COLO668 (cell line): Measurements from ENCODE around the gene EIF4E1B.

Source experiments
- DNase-seq: peaks from one replicate; lab custom pipeline; 2025; ENCODE audit not compliant: unreplicated experiment; lab: John Stamatoyannopoulos, UW

The EIF4E1B gene

DNA sequence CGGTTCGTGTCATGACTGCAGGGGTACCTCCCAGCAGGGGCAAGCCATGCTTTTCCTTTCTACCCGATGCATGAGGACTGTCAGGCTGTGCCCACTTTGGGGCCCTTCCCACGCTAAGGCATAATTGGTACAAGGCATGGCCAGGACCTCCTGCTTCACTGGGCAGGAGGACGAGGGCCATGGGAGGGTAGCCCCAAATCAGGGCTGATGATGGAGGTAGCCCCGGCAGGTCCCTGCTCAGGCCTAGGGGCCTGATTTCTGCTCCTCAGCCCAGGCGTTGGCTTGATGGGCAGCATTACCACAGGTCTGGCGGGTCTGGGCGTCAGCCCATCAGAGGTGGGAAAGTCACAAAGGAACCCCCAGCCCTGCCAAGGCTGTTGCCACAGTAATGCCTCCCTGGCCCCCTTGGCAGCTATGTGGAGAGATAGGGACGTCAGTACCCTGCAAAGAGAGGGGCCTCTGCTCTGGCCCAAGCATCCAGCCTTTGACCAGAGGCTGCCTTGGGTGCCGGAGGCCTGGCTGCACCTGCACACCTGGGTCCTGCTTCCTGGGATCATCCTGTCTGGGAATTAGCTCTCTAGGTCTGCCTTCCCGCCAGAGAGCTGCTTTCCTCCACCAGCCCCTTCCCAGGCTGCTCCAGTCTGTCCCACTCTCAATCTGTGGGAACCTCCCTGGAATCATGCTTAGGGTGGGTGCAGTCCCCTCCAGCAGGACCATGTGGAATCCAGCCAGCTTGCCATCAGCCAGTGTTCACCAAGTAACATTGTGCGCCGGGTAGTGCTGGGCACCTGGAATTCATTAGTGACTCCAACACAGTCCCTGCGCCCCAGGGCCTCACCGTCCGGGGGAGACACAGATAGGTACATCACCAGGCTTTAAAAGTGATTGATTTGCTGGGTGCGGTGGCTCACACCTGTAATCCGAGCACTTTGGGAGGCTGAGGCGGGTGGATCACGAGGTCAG lies 32.2 kb downstream of the EIF4E1B start:
- no peak for DNase-seq

GRCh38 chr5:176663566-176663965 lies 33.1 kb downstream of the EIF4E1B start:
- DNase-seq = no peak

GRCh38 chr5:176664479-176664878 lies 34.0 kb downstream of the EIF4E1B start:
- no peak for DNase-seq

DNA sequence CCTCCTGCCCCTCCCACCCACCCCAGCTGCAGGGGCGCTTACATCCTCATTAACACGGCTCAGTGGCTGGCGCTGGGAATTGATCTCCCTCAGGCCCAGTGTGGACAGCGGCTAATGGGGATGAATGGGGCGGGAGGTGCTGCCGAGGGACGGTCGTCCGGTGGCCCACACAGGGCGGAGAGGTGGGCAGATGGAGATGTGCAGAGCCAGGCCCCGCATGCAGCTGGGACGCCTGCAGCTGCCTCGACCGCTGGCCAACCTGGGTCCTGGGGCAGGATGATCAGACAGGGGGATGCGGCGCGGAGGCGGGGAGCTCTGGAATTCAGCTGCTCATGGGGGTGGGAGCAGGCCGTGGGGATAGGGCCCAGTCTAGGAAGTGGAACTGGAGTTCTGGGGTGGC lies 34.4 kb downstream of the EIF4E1B start:
- no peak for DNase-seq

DNA sequence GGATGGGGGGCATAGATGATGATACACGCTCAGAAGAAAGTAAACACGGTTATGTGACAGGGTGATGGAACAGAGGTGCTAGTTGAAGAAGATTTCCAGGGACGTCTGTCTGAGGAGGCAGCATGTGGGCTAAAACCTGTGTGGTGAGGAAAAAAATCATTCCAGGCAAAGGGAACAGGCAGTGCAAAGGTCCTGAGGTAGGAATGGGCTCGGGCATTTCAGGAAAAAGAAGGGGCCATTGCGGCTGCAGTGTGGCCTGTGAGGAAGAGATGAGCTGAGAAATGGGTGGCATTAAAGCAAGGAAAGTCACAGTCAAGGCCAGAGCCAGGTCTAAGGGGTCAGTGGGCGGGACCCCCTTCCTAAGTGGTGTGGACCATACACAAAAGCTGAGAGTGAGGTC lies 35.0 kb downstream of the EIF4E1B start:
- DNase-seq = no peak

DNA sequence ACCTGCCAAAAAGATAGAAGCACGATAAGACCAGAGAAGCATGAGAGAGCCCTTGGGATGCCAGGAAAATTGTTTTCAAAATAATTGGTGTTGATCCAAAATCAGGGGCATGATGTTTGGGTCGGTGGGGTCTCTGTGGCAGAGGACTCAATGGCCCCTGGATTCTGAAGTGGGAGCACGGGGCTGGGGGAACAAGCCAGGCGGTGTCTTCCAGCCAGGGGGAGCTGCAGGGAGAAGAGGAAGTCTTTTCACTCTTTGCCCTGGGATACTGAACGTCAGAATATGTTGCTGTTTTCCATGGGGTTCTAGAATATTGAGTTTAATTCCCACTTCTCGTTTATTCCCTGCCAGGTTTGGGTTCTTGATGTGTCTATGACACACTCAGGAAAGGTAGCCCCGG lies 37.2 kb downstream of the EIF4E1B start:
- DNase-seq = no peak

DNA sequence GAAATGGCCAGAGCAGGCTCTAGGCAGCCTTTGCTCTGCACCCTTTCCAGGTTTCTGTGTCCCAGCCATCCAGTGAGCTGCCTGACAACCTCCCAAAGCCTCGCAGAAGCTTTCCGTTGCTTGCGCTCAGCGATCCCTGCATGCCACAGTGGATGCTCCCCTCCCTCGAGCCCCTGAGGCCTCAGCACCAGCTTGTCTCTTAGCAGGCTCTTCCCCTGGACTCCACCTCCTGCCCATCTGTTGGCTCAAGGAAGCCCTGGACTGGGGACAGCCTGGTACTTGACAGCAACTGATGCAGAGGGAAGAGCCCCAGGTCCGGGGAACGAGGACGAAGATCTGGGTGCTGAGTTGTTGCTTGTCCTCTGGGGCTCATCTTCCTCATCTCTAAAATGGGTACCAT lies 40.0 kb downstream of the EIF4E1B start:
- DNase-seq = no peak

GRCh38 chr5:176671399-176671798 lies 40.9 kb downstream of the EIF4E1B start:
- DNase-seq = no peak

DNA sequence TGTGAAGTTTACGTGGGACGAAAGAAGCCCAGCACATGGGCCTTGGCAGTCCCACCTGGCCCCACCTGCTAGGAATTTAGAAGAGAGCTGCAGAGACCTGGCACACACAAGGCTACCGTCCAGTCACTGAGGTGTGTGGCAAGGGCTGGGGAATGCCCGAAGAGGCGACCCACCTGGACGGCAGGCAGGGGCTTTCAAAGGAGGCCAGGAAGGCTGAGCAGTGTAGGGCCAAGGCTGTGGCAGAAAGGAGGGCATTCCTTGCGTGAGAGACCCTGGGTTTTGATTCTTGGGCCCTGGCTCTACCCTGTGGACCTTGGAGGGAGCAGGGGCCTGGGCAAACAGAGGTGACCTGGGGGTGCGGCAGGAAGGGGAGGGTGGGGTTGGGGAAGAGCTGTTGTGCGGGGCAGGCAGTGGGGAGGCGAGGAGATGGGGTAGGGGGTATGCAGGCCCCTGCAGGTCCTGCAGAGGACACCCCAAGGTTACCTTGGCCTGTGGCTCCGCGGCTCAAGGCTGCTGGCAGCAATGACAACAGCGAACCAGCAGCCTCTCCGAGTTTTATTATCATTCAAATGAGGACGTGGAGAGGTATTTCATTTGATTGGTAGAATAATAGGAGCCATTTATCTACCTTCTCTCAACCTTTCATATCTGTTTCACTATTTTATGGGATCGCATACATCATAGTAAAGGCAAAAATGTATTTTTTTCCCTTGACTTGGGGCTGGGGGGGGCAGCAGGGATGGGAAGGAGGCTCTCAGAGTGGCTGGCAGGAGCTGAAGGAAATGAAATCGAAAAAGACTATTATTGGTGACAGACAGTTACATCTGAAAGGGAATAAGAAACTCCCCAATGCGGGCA lies 41.6 kb downstream of the EIF4E1B start:
- DNase-seq = no peak

GRCh38 chr5:176673651-176674583 lies 43.4 kb downstream of the EIF4E1B start:
- DNase-seq = no peak

GRCh38 chr5:176674799-176675198 lies 44.3 kb downstream of the EIF4E1B start:
- DNase-seq = no peak

GRCh38 chr5:176675676-176676360 lies 45.3 kb downstream of the EIF4E1B start:
- peak; percentile 9 for DNase-seq

GRCh38 chr5:176676361-176676824 lies 45.9 kb downstream of the EIF4E1B start:
- DNase-seq = no peak

DNA sequence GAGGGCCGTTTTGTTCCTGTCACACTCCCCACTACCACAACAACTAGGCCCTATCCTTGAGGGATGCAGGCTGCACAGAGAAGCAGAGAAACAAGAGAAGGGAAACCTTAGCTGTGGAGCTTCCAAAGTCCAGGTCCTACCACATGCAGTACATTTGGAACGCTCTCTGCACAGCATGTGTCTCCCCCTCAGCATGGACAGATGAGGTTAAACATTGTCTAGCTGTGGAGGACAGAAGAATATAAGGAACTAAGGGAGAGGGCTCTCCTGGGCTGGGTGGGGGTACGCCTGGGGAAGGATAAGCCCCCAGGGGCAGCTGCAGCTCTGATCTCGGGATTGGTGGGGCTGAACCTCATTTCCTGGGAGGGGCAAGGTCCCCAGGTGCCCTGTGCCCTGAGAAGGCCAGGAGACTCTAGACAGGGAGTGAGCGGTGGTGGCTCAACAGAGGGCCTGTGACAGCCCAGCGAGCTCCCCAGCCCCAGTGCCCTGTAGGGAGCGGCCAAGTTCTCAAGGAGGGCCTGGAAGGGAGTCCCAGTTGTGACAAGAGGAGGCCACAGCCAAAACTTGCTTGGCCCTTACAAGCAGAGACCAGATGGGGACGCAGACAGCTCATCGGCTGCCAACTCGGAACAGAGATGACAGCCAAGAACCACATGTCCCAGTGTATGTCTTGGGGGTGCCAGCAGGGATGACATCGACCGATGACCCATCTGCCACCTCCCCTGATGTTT lies 46.9 kb downstream of the EIF4E1B start:
- no peak for DNase-seq

DNA sequence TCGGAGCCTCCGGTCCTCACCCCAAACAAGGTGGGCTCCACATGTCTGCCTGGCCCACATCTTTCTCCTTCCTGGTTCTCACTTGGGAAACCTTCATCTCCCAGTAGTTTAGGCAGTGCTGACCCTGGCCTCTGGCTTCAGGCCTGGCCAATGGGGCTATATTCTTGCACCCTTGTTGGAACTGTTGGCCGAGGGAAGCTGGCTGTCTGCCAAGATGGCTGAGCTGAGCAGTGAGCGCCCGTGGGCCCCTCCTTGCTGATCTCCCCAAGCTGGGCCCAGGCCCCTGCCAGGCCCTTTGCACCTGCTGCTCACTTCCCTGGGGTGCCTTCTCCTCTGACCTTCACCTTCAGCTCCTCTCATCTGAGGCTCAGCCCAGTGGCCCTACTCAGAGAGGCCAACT lies 48.1 kb downstream of the EIF4E1B start:
- peak; percentile 10 for DNase-seq

DNA sequence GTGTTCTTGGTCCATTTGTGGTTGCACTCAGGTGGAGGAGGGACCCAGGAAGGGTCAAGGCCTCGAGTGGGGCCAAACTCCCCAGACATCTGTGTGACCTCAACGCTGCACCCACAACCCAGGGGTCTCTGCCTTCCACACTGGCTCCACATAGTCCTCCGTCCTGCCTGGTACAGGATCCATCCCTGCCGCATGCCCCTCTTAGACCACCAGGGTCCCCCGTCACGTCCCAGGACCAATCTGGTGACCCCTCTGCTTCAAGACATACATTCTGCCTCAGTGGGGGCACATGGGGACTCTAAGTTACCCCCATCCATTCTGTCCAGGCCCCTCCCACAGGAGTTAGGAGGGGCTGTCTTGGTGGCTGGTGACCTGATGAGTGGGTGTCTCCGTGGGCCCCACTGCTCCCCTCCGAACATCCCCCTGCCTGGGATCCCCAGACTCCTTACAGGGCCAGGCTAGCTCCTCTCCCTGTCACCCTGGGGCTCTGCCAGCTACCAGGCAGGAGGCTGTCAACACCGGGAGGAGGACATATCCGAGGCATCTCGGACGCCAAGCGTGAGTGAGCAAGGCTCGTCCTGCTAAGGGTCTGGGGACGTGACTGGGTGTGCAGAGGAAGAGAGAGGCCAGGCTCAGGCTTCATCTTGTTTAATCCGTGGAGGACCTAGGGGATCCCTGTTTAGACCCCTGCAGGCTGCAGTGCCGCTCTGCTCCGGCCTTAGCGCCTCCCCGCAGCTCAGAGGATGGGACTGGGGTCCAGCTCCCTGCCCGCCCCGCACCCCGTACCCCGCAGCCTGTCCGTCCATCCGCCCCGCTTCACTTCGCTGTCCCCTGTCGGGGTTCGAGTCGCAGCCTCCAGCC lies 49.1 kb downstream of the EIF4E1B start:
- DNase-seq = no peak

DNA sequence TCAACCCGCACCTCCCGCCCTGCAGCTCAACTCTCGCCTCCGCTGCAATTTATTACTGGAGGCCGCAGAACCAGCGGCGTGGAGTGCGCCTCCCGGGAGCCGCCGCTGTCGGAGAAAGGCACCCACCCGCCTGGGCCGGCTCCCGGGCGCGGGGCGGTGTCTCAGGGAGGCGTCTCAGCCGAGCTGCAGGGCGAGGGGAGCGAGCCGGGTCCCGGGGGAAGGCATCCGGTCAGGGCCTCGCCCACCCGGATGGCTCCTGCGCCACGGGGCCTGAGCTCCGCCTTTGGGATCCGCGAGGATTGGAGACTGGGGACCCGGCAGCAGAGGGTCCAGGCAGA lies 49.7 kb downstream of the EIF4E1B start:
- no peak for DNase-seq

DNA sequence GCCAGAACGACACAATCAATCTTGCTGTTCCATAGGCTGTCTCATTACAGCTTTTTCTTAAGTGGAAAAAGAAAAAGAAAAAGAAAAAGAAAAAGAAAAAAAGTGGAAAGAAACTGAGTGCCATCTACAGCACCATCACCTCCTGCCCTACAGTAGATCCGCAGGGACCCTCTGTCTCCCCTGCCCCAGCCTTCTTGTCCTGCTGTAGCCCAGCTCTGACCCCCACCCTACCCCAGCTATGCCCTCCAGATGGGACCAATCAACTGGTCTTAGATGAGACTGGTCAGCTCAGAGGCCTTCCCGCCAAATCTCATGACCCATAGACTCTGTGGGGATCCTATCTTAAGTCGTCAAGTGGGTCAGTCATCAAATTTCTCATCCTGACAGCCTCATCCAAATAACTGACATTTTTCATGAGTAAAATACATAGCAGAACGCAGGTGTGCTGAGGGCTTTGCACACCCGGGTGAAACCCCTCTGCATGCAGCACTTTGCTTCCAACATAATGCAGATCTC lies 51.6 kb downstream of the EIF4E1B start:
- DNase-seq = no peak
